ENCODE results near the gene CLDN15. TPM values are rescaled to one million over a fixed set of nuclear protein-coding genes. Genes with fewer than 3 reads are reported as not detected.

Gene CLDN15
- total RNA-seq, 4 donors from 2014 or later = 9.5 to 21.2 (median 13.0) TPM

- DNase-seq (ENCODE audit: low spot score in 2 of 2) = no peak
- WGBS, 2 donors = 66 to 72% methylated on average over 9 of the region's 9 CpGs
- H3K4me3 ChIP-seq (ENCODE audit: low read depth, poor library complexity, severe bottlenecking) = no peak overlapping the region
- no peak for TF ChIP-seq POLR2A (IDR thresholded peaks at IDR 0.05)
- TF ChIP-seq CTCF (IDR thresholded peaks at IDR 0.05) = no peak
- intact Hi-C loops (cut with DNase I; ENCODE audit: low total_unique reads) = no loop called here
Observed at GRCh38 chr7:101235522-101235921, 2.1 kb downstream of the CLDN15 start.

GRCh38 chr7:101235050-101235449 is 2.6 kb downstream of the CLDN15 start:
- TF ChIP-seq POLR2A (IDR thresholded peaks at IDR 0.05) (no peak), CTCF (IDR thresholded peaks at IDR 0.05) (no peak)
- intact Hi-C loops (cut with DNase I; ENCODE audit: low total_unique reads) = no loop called here
- no peak overlapping the region for H3K4me3 ChIP-seq (ENCODE audit: low read depth, poor library complexity, severe bottlenecking)
- 74 to 79% methylated on average over 11 of the region's 11 CpGs for whole genome bisulfite sequencing, 2 donors
- DNase-seq (ENCODE audit: low spot score in 2 of 2) = no peak

GRCh38 chr7:101234636-101235035 is 3.0 kb downstream of the CLDN15 start:
- WGBS, 2 donors = 69 to 84% methylated on average over 5 of the region's 5 CpGs
- TF ChIP-seq CTCF (IDR thresholded peaks at IDR 0.05) (no peak), POLR2A (IDR thresholded peaks at IDR 0.05) (no peak)
- intact Hi-C loops (cut with DNase I; ENCODE audit: low total_unique reads) = no loop called here
- H3K4me3 ChIP-seq (ENCODE audit: low read depth, poor library complexity, severe bottlenecking) = no peak overlapping the region
- no peak for DNase-seq (ENCODE audit: low spot score in 2 of 2)

GRCh38 chr7:101233907-101234547 is 3.6 kb downstream of the CLDN15 start:
- 85 to 87% methylated on average over 17 to 21 of the region's 21 CpGs for WGBS, 2 donors
- TF ChIP-seq CTCF (IDR thresholded peaks at IDR 0.05) (no peak), POLR2A (IDR thresholded peaks at IDR 0.05) (no peak)
- intact Hi-C loops (cut with DNase I; ENCODE audit: low total_unique reads) = no loop called here
- H3K4me3 ChIP-seq (ENCODE audit: low read depth, poor library complexity, severe bottlenecking) = no peak overlapping the region
- no peak for DNase-seq (ENCODE audit: low spot score in 2 of 2)

GRCh38 chr7:101232141-101232850 is 5.3 kb downstream of the CLDN15 start:
- DNase-seq (ENCODE audit: low spot score in 2 of 2) = peak in 1 of 2 donors; percentile 86
- no peak overlapping the region for H3K4me3 ChIP-seq (ENCODE audit: low read depth, poor library complexity, severe bottlenecking)
- 20 to 21% methylated on average over 21 to 29 of the region's 52 CpGs for WGBS, 2 donors
- TF ChIP-seq CTCF (IDR thresholded peaks at IDR 0.05) = no peak
- no peak for TF ChIP-seq POLR2A (IDR thresholded peaks at IDR 0.05)
- intact Hi-C loops (cut with DNase I; ENCODE audit: low total_unique reads) = no loop called here
